Measurements from ENCODE around the gene DMP1.

DNA sequence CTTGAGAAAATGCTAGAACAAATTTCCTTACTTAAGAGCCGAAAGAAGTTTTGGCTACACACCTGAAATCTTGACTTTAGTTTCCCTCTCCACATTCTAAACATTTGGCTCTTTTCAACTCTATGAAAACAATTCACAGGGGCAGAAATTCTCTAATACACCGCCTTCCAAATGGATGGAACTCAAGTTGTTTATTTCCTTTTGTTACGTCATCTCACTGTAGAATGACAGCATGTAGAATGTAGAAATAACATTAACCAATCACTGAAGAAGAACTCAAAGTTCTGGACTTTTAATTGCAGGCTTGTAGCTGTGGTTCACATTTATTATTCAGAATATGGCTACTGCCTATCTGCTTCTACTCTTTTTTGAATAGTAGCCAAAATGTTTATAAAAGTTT, 1.9 kb downstream of the DMP1 start:
- TF ChIP-seq SIN3A (IDR thresholded peaks at IDR 0.05; ENCODE audit: borderline replicate concordance, insufficient read depth, low read length) (no peak), TAF1 (IDR thresholded peaks at IDR 0.05; ENCODE audit: borderline replicate concordance, insufficient read depth, low read length) (no peak), POLR2AphosphoS5 (IDR thresholded peaks at IDR 0.05; ENCODE audit: low read depth, low read length) (no peak), FOXP2 (optimal IDR thresholded peaks at IDR 0.05; ENCODE audit: borderline replicate concordance, extremely low read depth, extremely low read length, insufficient read depth) (no peak)
- TF ChIP-seq, protein P1, sequence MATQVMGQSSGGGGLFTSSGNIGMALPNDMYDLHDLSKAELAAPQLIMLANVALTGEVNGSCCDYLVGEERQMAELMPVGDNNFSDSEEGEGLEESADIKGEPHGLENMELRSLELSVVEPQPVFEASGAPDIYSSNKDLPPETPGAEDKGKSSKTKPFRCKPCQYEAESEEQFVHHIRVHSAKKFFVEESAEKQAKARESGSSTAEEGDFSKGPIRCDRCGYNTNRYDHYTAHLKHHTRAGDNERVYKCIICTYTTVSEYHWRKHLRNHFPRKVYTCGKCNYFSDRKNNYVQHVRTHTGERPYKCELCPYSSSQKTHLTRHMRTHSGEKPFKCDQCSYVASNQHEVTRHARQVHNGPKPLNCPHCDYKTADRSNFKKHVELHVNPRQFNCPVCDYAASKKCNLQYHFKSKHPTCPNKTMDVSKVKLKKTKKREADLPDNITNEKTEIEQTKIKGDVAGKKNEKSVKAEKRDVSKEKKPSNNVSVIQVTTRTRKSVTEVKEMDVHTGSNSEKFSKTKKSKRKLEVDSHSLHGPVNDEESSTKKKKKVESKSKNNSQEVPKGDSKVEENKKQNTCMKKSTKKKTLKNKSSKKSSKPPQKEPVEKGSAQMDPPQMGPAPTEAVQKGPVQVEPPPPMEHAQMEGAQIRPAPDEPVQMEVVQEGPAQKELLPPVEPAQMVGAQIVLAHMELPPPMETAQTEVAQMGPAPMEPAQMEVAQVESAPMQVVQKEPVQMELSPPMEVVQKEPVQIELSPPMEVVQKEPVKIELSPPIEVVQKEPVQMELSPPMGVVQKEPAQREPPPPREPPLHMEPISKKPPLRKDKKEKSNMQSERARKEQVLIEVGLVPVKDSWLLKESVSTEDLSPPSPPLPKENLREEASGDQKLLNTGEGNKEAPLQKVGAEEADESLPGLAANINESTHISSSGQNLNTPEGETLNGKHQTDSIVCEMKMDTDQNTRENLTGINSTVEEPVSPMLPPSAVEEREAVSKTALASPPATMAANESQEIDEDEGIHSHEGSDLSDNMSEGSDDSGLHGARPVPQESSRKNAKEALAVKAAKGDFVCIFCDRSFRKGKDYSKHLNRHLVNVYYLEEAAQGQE (IDR thresholded peaks at IDR 0.05; ENCODE audit: insufficient read depth in 1 of 2, low read depth in 2 of 2, low read length in 2 of 2): no peak
